Measurements from ENCODE around the gene HLF. TPM values are rescaled to one million over a fixed set of nuclear protein-coding genes. Genes with fewer than 3 reads are reported as not detected.

Gene HLF
- total and polyA plus RNA-seq, 5 donors: 17.0 to 56.6 (median 46.1) TPM

DNA sequence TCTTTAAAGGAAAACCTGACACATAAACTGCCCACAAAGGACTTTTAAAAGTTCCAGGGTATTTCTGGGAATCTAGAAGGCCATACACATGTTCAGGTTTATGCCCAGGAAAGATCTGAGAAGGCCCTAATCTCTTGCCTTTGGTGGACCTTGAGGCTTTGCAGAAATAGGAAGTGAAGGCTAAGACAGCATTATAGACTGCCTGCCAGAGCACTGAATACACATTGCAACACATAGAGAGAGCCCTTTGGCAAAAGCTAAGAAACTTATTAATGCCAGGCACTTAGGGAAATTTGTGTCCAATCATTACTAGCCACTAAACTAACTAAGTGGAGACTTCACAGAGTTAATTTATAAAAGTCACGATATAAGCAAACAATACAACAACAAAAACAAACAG lies 86.5 kb downstream of the HLF start:
- ATAC-seq: no peak
- WGBS: 93% methylated on average over 1 of the region's 1 CpG

DNA sequence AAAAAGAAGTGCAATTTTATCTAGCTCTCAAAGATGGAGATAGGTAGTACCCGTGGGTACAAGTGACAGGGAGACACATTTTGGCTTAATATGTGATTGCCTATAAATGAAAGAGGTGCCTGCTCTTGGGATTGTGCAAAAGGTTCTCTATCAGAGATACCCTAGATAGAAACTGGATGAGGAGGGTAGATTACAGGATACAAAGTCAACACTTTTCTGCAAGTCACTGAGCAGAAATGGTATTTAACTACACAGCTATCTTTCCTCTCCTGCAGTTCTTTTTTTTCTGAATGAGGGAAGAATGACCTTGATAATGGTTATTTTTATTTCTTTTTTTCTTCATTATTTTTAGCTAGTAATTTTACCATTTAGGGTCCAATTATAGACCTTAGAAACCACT lies 89.2 kb downstream of the HLF start:
- H3K4me3 ChIP-seq (ENCODE audit: low read length): no peak overlapping the region
- WGBS: 46% methylated on average over 1 of the region's 1 CpG
- H3K9me3 ChIP-seq (ENCODE audit: control insufficient read depth, low read length): no peaks in the 10 kb centered on the region
- no peaks in the 10 kb centered on the region for H3K4me1 ChIP-seq (ENCODE audit: control insufficient read depth, insufficient read depth, low read length)
- no peaks in the 10 kb centered on the region for H3K27me3 ChIP-seq (ENCODE audit: control insufficient read depth, insufficient read depth)
- H3K27ac ChIP-seq (ENCODE audit: low read length): no peak overlapping the region
- intact Hi-C loops (cut with DNase I): loop anchor here in 2 of 4 donors (10.0 kb wide), 1 partner anchor 161 kb away; the partner anchor contains the start of gene SMIM36 (in 2 of the 2)
- no peak for DNase-seq
- ATAC-seq: no peak

More for the DNA sequence above, 86.5 kb downstream of the HLF start:
- no peak overlapping the region for H3K4me3 ChIP-seq (ENCODE audit: low read length)
- intact Hi-C loops (cut with DNase I): loop anchor here in 2 of 4 donors (10.0 kb wide), 1 partner anchor 164 kb away; the partner anchor contains the start of gene SMIM36 (in 2 of the 2)
- no peaks in the 10 kb centered on the region for H3K27me3 ChIP-seq (ENCODE audit: control insufficient read depth, insufficient read depth)
- H3K9me3 ChIP-seq (ENCODE audit: control insufficient read depth, low read length): no peaks in the 10 kb centered on the region
- no peaks in the 10 kb centered on the region for H3K4me1 ChIP-seq (ENCODE audit: control insufficient read depth, insufficient read depth, low read length)
- no peak for DNase-seq
- no peak overlapping the region for H3K27ac ChIP-seq (ENCODE audit: low read length)

DNA sequence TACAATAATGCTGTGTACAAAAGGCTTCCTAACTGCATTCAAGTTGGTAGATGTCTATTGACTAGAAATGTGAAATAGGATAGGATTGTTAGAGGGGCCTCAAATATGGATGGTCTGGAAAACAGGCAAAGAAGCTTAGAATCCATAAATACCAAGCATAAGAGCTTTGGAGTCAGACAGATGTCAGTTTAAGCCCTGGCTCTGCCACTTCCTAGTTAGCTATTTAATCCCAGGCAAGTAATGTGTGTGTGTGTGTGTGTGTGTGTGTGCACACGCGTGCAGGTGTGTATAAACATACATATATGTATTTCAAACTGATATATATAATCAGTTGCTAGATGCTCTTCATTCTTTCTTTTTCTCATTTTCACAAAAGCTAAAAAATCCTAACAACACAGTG lies 90.2 kb downstream of the HLF start:
- DNase-seq (no peak), ATAC-seq (no peak)
- intact Hi-C loops (cut with DNase I): loop anchor here in 3 of 4 donors (5.0 to 10.0 kb wide), 3 partner anchors 157 to 363 kb away; partner anchors contain the start of gene SMIM36 (in 3 of the 3)
- no peaks in the 10 kb centered on the region for H3K4me1 ChIP-seq (ENCODE audit: control insufficient read depth, insufficient read depth, low read length)
- no peaks in the 10 kb centered on the region for H3K27me3 ChIP-seq (ENCODE audit: control insufficient read depth, insufficient read depth)
- H3K9me3 ChIP-seq (ENCODE audit: control insufficient read depth, low read length): no peaks in the 10 kb centered on the region
- no peak overlapping the region for H3K27ac ChIP-seq (ENCODE audit: low read length)
- 97% methylated on average over 2 of the region's 2 CpGs for WGBS
- no peak overlapping the region for H3K4me3 ChIP-seq (ENCODE audit: low read length)

DNA sequence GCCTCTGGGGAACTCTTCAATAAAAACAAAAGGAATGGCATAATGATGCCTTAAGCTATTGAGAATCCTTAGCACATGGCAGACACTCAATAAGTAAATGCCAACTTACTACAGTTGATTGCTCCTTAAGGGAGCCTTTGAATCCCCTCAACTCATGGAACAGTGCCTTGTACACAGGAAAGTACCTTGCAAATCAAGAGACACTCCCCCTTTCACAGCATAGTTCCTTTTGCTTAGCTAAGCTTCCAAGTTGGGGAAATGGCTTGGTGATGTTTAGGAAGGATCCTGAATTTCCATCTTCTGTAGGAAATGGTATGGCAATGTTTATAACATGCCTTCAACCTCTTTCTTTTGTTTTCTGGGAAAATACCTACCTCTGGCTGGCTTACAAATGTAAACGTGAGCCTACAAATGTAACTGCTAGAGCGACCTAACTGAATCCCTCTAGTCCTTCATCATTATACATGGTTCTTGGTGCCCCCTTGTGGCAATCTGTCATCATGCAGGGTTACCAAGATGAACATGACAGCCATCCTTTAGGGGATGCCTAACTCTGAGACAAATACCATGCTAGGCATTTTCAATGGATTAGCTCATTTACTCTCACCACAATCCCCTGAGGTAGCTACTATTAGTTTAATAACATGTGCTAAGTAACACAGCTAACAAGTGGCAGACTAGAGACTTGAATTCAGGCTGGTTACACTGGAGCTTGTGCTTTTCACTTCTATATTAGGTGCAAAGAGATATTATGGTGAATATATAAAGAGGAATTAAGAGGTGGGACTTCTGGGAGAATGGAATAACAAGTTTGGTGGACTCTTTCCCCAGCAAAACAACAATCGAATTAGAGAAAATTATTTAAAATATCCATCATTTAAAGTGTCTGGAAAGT lies 91.9 kb downstream of the HLF start:
- 30% methylated on average over 3 of the region's 3 CpGs for WGBS
- Histone ChIP-seq H3K4me3 (ENCODE audit: low read length) (no peak overlapping the region), H3K27me3 (ENCODE audit: control insufficient read depth, insufficient read depth) (no peaks in the 10 kb centered on the region), H3K9me3 (ENCODE audit: control insufficient read depth, low read length) (no peaks in the 10 kb centered on the region), H3K4me1 (ENCODE audit: control insufficient read depth, insufficient read depth, low read length) (no peaks in the 10 kb centered on the region), H3K27ac (ENCODE audit: low read length) (no peak overlapping the region)
- intact Hi-C loops (cut with DNase I): loop anchor here in 3 of 4 donors (5.0 to 10.0 kb wide), 3 partner anchors 156 to 364 kb away; partner anchors contain the start of gene SMIM36 (in 3 of the 3)
- ATAC-seq: peak; percentile 80 to 86
- peak; percentile 56 to 81 (median 64) for DNase-seq

DNA sequence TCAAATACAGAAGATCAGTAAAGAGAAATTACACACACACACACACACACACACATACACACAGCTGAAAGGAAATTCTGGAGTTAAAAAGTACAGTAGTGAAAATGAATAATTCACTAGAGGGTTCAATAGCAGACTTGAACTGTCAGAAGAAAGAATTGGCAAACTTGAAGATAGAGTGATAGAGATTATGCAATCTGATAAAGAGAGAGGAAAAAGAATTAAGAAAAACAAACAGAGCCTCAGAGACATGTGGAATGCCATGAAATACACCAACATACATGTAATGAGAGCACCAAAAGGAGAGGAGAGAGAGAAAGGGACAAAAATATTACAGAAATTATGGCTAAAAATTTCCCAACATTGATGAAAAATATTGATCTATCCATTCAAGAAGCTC lies 96.2 kb downstream of the HLF start:
- Histone ChIP-seq H3K9me3 (ENCODE audit: control insufficient read depth, low read length) (no peaks in the 10 kb centered on the region), H3K27me3 (ENCODE audit: control insufficient read depth, insufficient read depth) (no peaks in the 10 kb centered on the region), H3K4me3 (ENCODE audit: low read length) (no peak overlapping the region), H3K27ac (ENCODE audit: low read length) (no peak overlapping the region), H3K4me1 (ENCODE audit: control insufficient read depth, insufficient read depth, low read length) (no peaks in the 10 kb centered on the region)
- intact Hi-C loops (cut with DNase I): no loop called here
- ATAC-seq: no peak
- no peak for DNase-seq

DNA sequence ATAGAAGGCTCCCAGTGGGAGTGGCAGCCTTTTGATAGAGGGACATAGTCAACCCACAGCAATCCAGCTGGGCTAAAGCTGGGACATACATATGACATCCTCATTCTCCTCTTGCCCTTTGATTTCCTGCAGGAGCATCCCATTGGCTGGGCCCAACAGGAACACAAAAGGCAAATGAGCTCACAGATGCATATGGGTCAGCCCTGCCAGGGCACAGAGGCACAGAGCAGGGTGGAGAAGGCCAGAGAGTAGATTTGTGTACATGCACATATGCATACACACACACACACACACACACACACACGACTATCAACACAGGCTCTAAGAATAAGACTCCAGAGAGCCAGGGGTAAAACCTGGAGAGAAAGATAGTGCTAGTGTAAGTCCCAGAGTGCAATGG lies 98.3 kb downstream of the HLF start:
- H3K4me3 ChIP-seq (ENCODE audit: low read length): no peak overlapping the region
- H3K27ac ChIP-seq (ENCODE audit: low read length): no peak overlapping the region
- no peaks in the 10 kb centered on the region for H3K27me3 ChIP-seq (ENCODE audit: control insufficient read depth, insufficient read depth)
- DNase-seq (no peak), ATAC-seq (no peak)
- intact Hi-C loops (cut with DNase I): no loop called here
- 71% methylated on average over 1 of the region's 1 CpG for WGBS
- no peaks in the 10 kb centered on the region for H3K4me1 ChIP-seq (ENCODE audit: control insufficient read depth, insufficient read depth, low read length)
- H3K9me3 ChIP-seq (ENCODE audit: control insufficient read depth, low read length): no peaks in the 10 kb centered on the region

DNA sequence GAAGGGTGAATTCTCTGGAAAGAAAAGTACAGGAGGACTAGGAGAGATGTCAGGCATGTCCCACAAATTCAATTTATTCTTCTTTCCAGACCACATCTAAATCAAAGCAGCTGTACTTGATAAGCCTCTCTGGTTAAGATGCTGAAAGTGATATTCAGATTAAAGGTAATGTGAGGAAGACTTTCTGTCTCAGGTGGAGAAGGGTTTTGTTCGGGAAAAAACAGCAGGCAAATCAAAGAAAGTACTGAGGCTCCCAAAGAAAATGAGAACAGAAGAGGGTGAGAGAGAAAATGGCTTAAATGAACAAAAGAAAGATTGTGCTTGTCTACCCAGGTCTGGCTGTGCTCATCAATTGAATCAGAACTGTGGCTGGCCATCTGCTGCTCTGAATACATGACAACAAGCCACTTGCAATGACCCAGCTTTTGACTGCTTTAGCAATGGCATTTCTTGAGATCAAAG lies 101.3 kb downstream of the HLF start:
- Histone ChIP-seq H3K4me1 (ENCODE audit: control insufficient read depth, insufficient read depth, low read length) (no peaks in the 10 kb centered on the region), H3K9me3 (ENCODE audit: control insufficient read depth, low read length) (no peaks in the 10 kb centered on the region), H3K27ac (ENCODE audit: low read length) (no peak overlapping the region), H3K27me3 (ENCODE audit: control insufficient read depth, insufficient read depth) (no peaks in the 10 kb centered on the region), H3K4me3 (ENCODE audit: low read length) (no peak overlapping the region)
- no peak for DNase-seq
- ATAC-seq: no peak
- intact Hi-C loops (cut with DNase I): no loop called here
- 70% methylated on average over 1 of the region's 1 CpG for WGBS

DNA sequence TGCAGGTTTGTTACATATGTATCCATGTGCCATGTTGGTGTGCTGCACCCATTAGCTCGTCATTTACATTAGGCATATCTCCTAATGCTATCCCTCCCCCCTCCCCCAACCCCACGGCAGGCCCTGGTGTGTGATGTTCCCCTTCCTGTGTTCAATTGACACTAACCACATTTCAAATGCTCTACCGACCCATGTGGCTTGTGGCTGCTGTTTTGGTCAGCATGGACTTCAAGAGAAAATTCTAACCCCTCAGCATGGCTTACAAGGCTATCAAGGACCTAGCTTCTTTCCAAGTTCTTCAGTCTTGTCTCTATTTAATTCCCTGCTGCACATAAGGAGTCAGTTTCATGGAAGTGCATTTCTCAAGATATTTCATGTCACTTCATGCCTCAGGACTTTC lies 103.9 kb downstream of the HLF start:
- ATAC-seq (no peak), DNase-seq (no peak)
- no peaks in the 10 kb centered on the region for H3K27me3 ChIP-seq (ENCODE audit: control insufficient read depth, insufficient read depth)
- 60% methylated on average over 3 of the region's 3 CpGs for WGBS
- H3K27ac ChIP-seq (ENCODE audit: low read length): no peak overlapping the region
- H3K9me3 ChIP-seq (ENCODE audit: control insufficient read depth, low read length): no peaks in the 10 kb centered on the region
- no peak overlapping the region for H3K4me3 ChIP-seq (ENCODE audit: low read length)
- intact Hi-C loops (cut with DNase I): no loop called here
- H3K4me1 ChIP-seq (ENCODE audit: control insufficient read depth, insufficient read depth, low read length): no peaks in the 10 kb centered on the region

Other genes starting within 250 kb of the HLF start
- 10 to 100 TPM; 10.3 to 19.0 (median 11.5) TPM for gene MMD, start 156.9 kb downstream of the HLF start, total RNA-seq
- 10.5 TPM for gene MMD, start 156.9 kb downstream of the HLF start, polyA plus RNA-seq
- not detected for gene SMIM36, start 246.5 kb downstream of the HLF start, total RNA-seq
- not detected for gene SMIM36, start 246.5 kb downstream of the HLF start, polyA plus RNA-seq

Data from right cardiac atrium (tissue), 5 donors.